Smooth muscle cell of bladder (primary cell): ENCODE data around the gene ERICH6. TPM values are rescaled to one million over a fixed set of nuclear protein-coding genes. Genes with fewer than 3 reads are reported as not detected.

ENCODE experiments used
- total RNA-seq: library from RNA; depleted of rRNA; stranded (reverse); fragments of >200 nt; gene quantifications from 2 replicates; pipeline ENCODE4 v1.2.3, GENCODE V29; 2014

ERICH6 gene
- under 0.01 TPM in 1 of 2 replicates, not detected in the other for total RNA-seq

GRCh38 chr3:150703756-150704344, at the start of gene ERICH6:
ERICH6 (minus strand) TSS chr3:150703920; CDS start chr3:150703898, 22 bp downstream.

Other genes with a start within 250 kb of the ERICH6 start
- 150 and 231 TPM in 2 replicates for gene SERP1, start 157.4 kb downstream of the ERICH6 start, total RNA-seq
- 150 and 182 TPM in 2 replicates for gene EIF2A, start 157.1 kb downstream of the ERICH6 start, total RNA-seq
- gene SELENOT, start 100.6 kb downstream of the ERICH6 start, total RNA-seq: 79.4 and 106 TPM in 2 replicates
- 21.4 and 21.9 TPM in 2 replicates for gene SIAH2, start 59.2 kb upstream of the ERICH6 start, total RNA-seq
- not detected in 2 replicates for gene MINDY4B, start 201.5 kb upstream of the ERICH6 start, total RNA-seq